GM12878 (cell line): ENCODE results near the gene DRD2. TPM values are rescaled to one million over a fixed set of nuclear protein-coding genes. Genes with fewer than 3 reads are reported as not detected.

Experiments
- ATAC-seq: fragments of 200-7000 bp; cut with Tn5 transposase; 3 replicates; pipeline ENCODE4 v1.9.1; 2020; ENCODE audit warnings: mild to moderate bottlenecking, moderate library complexity
- BruUV-seq: library from RNA; stranded (reverse); fragments of 400-500 nt; replicated peaks from 2 replicates; lab custom pipeline; 2021; lab: Mats Ljungman, UMichigan
- CTCF ChIA-PET: fragments of 300-600 bp; sonication (Branson Sonifier 250); formaldehyde crosslinking; extraction: SDS; loops from one replicate; lab custom pipeline; 2021; ENCODE audit warnings: inconsistent platforms; lab: Yijun Ruan, JAX
- POLR2A ChIA-PET: fragments of 350-600 bp; formaldehyde crosslinking; extraction: SDS; loops from one replicate; lab custom pipeline; 2021; ENCODE audit warnings: inconsistent platforms; lab: Charles Lee
- RAD21 ChIA-PET: fragments of 300-600 bp; sonication (Branson Sonifier 250); formaldehyde crosslinking; loops from one replicate; lab custom pipeline; 2023; ENCODE audit warnings: antibody characterized with exemption; ENCODE audit not compliant: unreplicated experiment; lab: Charles Lee
- SMC1A ChIA-PET: fragments of 300-600 bp; sonication (Branson Sonifier 250); formaldehyde crosslinking; loops from one replicate; lab custom pipeline; 2023; ENCODE audit not compliant: unreplicated experiment, uncharacterized antibody; lab: Charles Lee
- DNase-seq: peaks from one replicate; pipeline ENCODE4 v3.0.0-alpha.2; 2011; ENCODE audit warnings: low read depth, low spot score
- FAIRE-seq: peaks from 3 replicates; lab custom pipeline; 2011; peaks lifted over from hg19 to GRCh38; lab: Jason Lieb, UNC
- H2AFZ ChIP-seq: 2 replicates; pipeline ENCODE4 v1.6.0; 2011; ENCODE audit warnings: low read depth, low read length, control low read depth; ENCODE audit not compliant: control insufficient read depth
- H3K27ac ChIP-seq: 2 replicates; pipeline ENCODE4 v1.5.1; 2011; ENCODE audit warnings: control low read depth; ENCODE audit not compliant: control insufficient read depth, insufficient read depth
- H3K27me3 ChIP-seq, 2 experiments: replicated peaks in 1 of 2; 2 replicates each; pipeline versions ENCODE4 v1.6.0 to v1.6.1; 2011; ENCODE audit warnings: low read length in 1 of 2; ENCODE audit not compliant: control insufficient read depth in 2 of 2, insufficient read depth in 2 of 2
- H3K36me3 ChIP-seq, 2 experiments: 2 replicates each; pipeline ENCODE4 v1.5.1; 2011; ENCODE audit warnings: low read length in 1 of 2; ENCODE audit not compliant: control insufficient read depth in 2 of 2, insufficient read depth in 2 of 2
- H3K4me1 ChIP-seq: 2 replicates; pipeline ENCODE4 v1.6.1; 2011; ENCODE audit warnings: mild to moderate bottlenecking, low read length, moderate library complexity, mixed read lengths; ENCODE audit not compliant: control insufficient read depth, insufficient read depth
- H3K4me2 ChIP-seq: 2 replicates; pipeline ENCODE4 v1.6.0; 2011; ENCODE audit warnings: control low read depth; ENCODE audit not compliant: control insufficient read depth, insufficient read depth
- H3K4me3 ChIP-seq: fragments of 200-600 bp; sonication (generic); 2 replicates; pipeline ENCODE4 v1.5.1; 2016
- H3K79me2 ChIP-seq: 2 replicates; pipeline ENCODE4 v1.6.0; 2011; ENCODE audit warnings: low read length; ENCODE audit not compliant: control insufficient read depth, insufficient read depth
- H3K9ac ChIP-seq: 2 replicates; pipeline ENCODE4 v1.8.0; 2011; ENCODE audit warnings: low read length, control low read depth, mixed read lengths; ENCODE audit not compliant: control insufficient read depth, insufficient read depth
- H3K9me3 ChIP-seq: replicated peaks from 3 replicates; pipeline ENCODE4 v1.5.1; 2011; ENCODE audit warnings: mild to moderate bottlenecking, low read length; ENCODE audit not compliant: control insufficient read depth, insufficient read depth
- H4K20me1 ChIP-seq: 2 replicates; pipeline ENCODE4 v1.6.0; 2011; ENCODE audit not compliant: control insufficient read depth, insufficient read depth
- BHLHE40 ChIP-seq, 2 experiments: fragments of 450-650 bp in 1 of 2; IDR thresholded peaks; 2 replicates each; pipeline ENCODE4 v1.6.1; 2011 to 2017; ENCODE audit warnings: low read depth in 2 of 2, borderline replicate concordance in 1 of 2, improper control_type of control experiment in 1 of 2, low read length in 1 of 2, mild to moderate bottlenecking in 1 of 2
- EP300 ChIP-seq, 2 experiments: fragments of 150-350 bp in 1 of 2; IDR thresholded peaks; 2 replicates each; pipeline ENCODE4 v1.6.1; 2011 to 2012; ENCODE audit warnings: low read depth in 2 of 2, low read length in 2 of 2, borderline replicate concordance in 1 of 2, improper control_type of control experiment in 1 of 2, inconsistent platforms in 1 of 2; ENCODE audit not compliant: control insufficient read depth in 1 of 2
- FOXK2 ChIP-seq: fragments of 450-650 bp; IDR thresholded peaks from 2 replicates; pipeline ENCODE4 v1.6.1; 2017; ENCODE audit warnings: mild to moderate bottlenecking, moderate library complexity
- NR2F1 ChIP-seq: fragments of 450-650 bp; conservative IDR thresholded peaks from 2 replicates; pipeline ENCODE4 v1.6.1; 2017; ENCODE audit warnings: mild to moderate bottlenecking
- PAX8 ChIP-seq: fragments of 450-650 bp; IDR thresholded peaks from 2 replicates; pipeline ENCODE4 v1.6.1; 2017; ENCODE audit warnings: mild to moderate bottlenecking, moderate library complexity
- RAD51 ChIP-seq: fragments of 450-650 bp; IDR thresholded peaks from 2 replicates; pipeline ENCODE4 v1.6.1; 2016; ENCODE audit warnings: moderate library complexity, mild to moderate bottlenecking, inconsistent platforms
- RELA ChIP-seq: fragments of 450-650 bp; IDR thresholded peaks from 2 replicates; pipeline ENCODE4 v1.8.0; 2014; ENCODE audit warnings: borderline replicate concordance; ENCODE audit not compliant: partially characterized antibody
- RFX5 ChIP-seq: IDR thresholded peaks from 2 replicates; pipeline ENCODE4 v1.6.1; 2011; ENCODE audit warnings: low read depth, low read length, improper control_type of control experiment
- SMC3 ChIP-seq: IDR thresholded peaks from 2 replicates; pipeline ENCODE4 v1.6.1; 2011; ENCODE audit warnings: low read length, improper control_type of control experiment, borderline replicate concordance
- WGBS: methylation state at CpG from one replicate; pipeline ENCODE4 v1.1.6; 2016; ENCODE audit warnings: low lambda C conversion rate; ENCODE audit not compliant: insufficient replicate concordance, insufficient coverage; ENCODE audit errors: missing lambda C conversion rate; 5-methylcytosine and 5-hydroxymethylcytosine counted together
- in situ Hi-C: fragments of 300-500 bp; cut with MboI; formaldehyde crosslinking; loops from 9 replicates; pipeline ENCODE4 v1.14.3; 2018; ENCODE audit warnings: mixed read lengths
- intact Hi-C: fragments of 100-400 bp; cut with micrococcal nuclease; formaldehyde crosslinking; loops from one replicate; pipeline ENCODE4 v1.14.2; 2022; ENCODE audit not compliant: unreplicated experiment
- polyA plus RNA-seq, 11 experiments: library from polyadenylated mRNA; depleted of rRNA in 4 of 11; unstranded in 6 of 11; stranded (reverse) in 5 of 11; fragments of >200 nt; fragmentation: Nextera tagmentation in 4 of 11; fragmentation: Illumina TruSeq in 1 of 11; extraction: Ambion mirVana in 4 of 11; extraction: Trizol in 1 of 11; gene quantifications; 1 replicate in 1 of 11; 2 replicates in 10 of 11; pipeline versions ENCODE4 v1.2.1 to v1.2.3, GENCODE V29; 2011 to 2016; ENCODE audit warnings: inconsistent platforms in 2 of 11, missing spikeins in 2 of 11, low read depth in 1 of 11
- total RNA-seq, 4 experiments: library from RNA; depleted of rRNA in 3 of 4; stranded (reverse); fragments of >200 nt in 3 of 4; fragmentation: Illumina TruSeq in 1 of 4; extraction: Trizol in 1 of 4; gene quantifications; 2 replicates each; pipeline versions ENCODE4 v1.2.1 to v1.2.3, GENCODE V29; 2013 to 2021

DRD2 gene
- total and polyA plus RNA-seq, 10 of the 15 experiments (the other 5 are each of a cell fraction or from before 2014, with no cell fraction given) = not detected

- intact Hi-C loops (no loop called here), in situ Hi-C loops (no loop called here)
- RAD21 ChIA-PET = interaction anchor here (1.3 kb wide), 1 partner anchor 50 kb away, joined by 3 read pairs; the partner anchor contains the start of gene TTC12
- H3K27me3 ChIP-seq = no peaks in the 10 kb centered on the region
- H2AFZ ChIP-seq = no peak overlapping the region
- H3K27ac ChIP-seq = no peak overlapping the region
- FAIRE-seq = peak; percentile 18
- CTCF ChIA-PET = no interaction called here
- SMC1A ChIA-PET = interaction anchor here (1.1 kb wide), 1 partner anchor 35 kb away, joined by 3 read pairs; no protein-coding TSS in a partner anchor
- H3K9me3 ChIP-seq = no peaks in the 10 kb centered on the region
- TF ChIP-seq BHLHE40 (IDR thresholded peaks at IDR 0.05; ENCODE audit: borderline replicate concordance in 1 of 2, low read depth in 2 of 2, low read length in 1 of 2) = no peak
- TF ChIP-seq RFX5 = no peak
- TF ChIP-seq FOXK2 = no peak
- no peak for TF ChIP-seq EP300 (IDR thresholded peaks at IDR 0.05; ENCODE audit: borderline replicate concordance in 1 of 2, control insufficient read depth in 1 of 2, low read depth in 2 of 2, low read length in 2 of 2)
- TF ChIP-seq PAX8 = no peak
- TF ChIP-seq RELA = no peak
- no peak for TF ChIP-seq RAD51
- TF ChIP-seq SMC3 = no peak
- TF ChIP-seq NR2F1 = 0 out of 2 replicates have a peak, but pooled peaks have one; percentile 33
- H3K4me3 ChIP-seq = no peak overlapping the region
- peaks cover 3% of the 10 kb centered on the region; the same call in 1 of the 2 replicates for H3K4me1 ChIP-seq
- 60% methylated on average over 7 of the region's 7 CpGs for WGBS
- no peaks in the 10 kb centered on the region for H3K79me2 ChIP-seq
- ATAC-seq = peak; percentile 46; the same call in 2 of the 3 replicates
- POLR2A ChIA-PET = no interaction called here
- no peak overlapping the region for H3K4me2 ChIP-seq
- no peak for DNase-seq
- H4K20me1 ChIP-seq = no peaks in the 10 kb centered on the region
- no peak overlapping the region for H3K9ac ChIP-seq
- no peaks in the 10 kb centered on the region; a peak in 2 of 4 replicates for H3K36me3 ChIP-seq
- no TSS peak for BruUV-seq
Measured at GRCh38 chr11:113363996-113364641, 111.1 kb downstream of the DRD2 start.
